Thoracic aorta (tissue), 2 donors: ENCODE measurements around the gene LAMP1. TPM values are rescaled to one million over a fixed set of nuclear protein-coding genes. Genes with fewer than 3 reads are reported as not detected.

Source experiments
- ATAC-seq: fragments of 150-250 bp; one replicate; pipeline ENCODE4 v1.8.0; 2017; ENCODE audit warnings: low read depth; ENCODE audit not compliant: insufficient number of reproducible peaks, low FRiP score
- DNase-seq: peaks from one replicate; pipeline ENCODE4 v3.0.0-alpha.2; 2020; ENCODE audit warnings: low spot score
- H3K27ac ChIP-seq, 2 donors: fragments of 200-600 bp; sonication (generic); 1 replicate in 1 of 2; 2 replicates in 1 of 2; pipeline ENCODE4 v1.5.1; 2016; ENCODE audit warnings: mild to moderate bottlenecking in 2 of 2, moderate library complexity in 2 of 2
- H3K27me3 ChIP-seq: fragments of 200-600 bp; sonication (generic); replicated peaks from 2 replicates; pipeline ENCODE4 v1.6.0; 2016; ENCODE audit warnings: mild to moderate bottlenecking; ENCODE audit not compliant: insufficient read depth
- H3K36me3 ChIP-seq: fragments of 200-600 bp; sonication (generic); one replicate; pipeline ENCODE4 v1.5.1; 2016
- H3K4me1 ChIP-seq, 2 donors: fragments of 200-600 bp; sonication (generic); 1 replicate in 1 of 2; 2 replicates in 1 of 2; pipeline versions ENCODE4 v1.5.1 to v1.6.0; 2016; ENCODE audit warnings: low read depth in 2 of 2, mild to moderate bottlenecking in 1 of 2; ENCODE audit not compliant: control insufficient read depth in 1 of 2
- H3K4me3 ChIP-seq: fragments of 200-600 bp; sonication (generic); 2 replicates; pipeline ENCODE4 v1.5.1; 2016; ENCODE audit warnings: mild to moderate bottlenecking
- H3K9me3 ChIP-seq: fragments of 200-600 bp; sonication (generic); 2 replicates; pipeline ENCODE4 v1.5.1; 2016
- total RNA-seq, 2 donors: library from RNA; depleted of rRNA; stranded (reverse); fragments of >200 nt; gene quantifications; one replicate each; pipeline versions ENCODE4 v1.1.0 to v1.2.3, GENCODE V29; 2016
- TF ChIP-seq, protein P1 (sequence below): fragments of 200-600 bp; sonication (generic); IDR thresholded peaks from one replicate; pipeline ENCODE4 v1.5.1; 2019; ENCODE audit warnings: antibody characterized with exemption

The LAMP1 gene
- total RNA-seq, 2 donors from 2014 or later = 145 to 210 TPM

DNA sequence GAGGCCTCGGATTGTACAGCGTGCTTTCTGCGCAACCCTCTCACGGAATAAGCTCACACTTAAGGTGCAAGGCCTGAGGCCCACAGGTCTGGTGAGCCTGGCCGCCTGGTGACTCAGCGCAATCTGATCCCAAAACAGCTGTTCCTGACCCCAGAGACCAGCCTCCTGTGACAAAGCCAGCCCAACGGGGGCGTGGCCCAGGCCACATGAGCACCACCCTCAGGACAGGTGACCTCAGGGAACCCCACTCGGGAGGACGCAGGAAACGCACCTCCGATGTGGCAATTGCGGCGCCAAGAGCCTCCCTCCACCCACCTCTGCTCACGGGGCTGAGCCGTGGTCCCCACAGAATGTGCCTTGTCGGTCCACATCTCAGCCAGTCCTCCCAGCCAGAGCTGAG, 40.5 kb downstream of the LAMP1 start:
- Histone ChIP-seq H3K27me3 (no peaks in the 10 kb centered on the region), H3K27ac (no peak overlapping the region), H3K4me1 (no peaks in the 10 kb centered on the region), H3K9me3 (no peaks in the 10 kb centered on the region), H3K36me3 (no peaks in the 10 kb centered on the region), H3K4me3 (no peak overlapping the region)
- TF ChIP-seq, protein P1, sequence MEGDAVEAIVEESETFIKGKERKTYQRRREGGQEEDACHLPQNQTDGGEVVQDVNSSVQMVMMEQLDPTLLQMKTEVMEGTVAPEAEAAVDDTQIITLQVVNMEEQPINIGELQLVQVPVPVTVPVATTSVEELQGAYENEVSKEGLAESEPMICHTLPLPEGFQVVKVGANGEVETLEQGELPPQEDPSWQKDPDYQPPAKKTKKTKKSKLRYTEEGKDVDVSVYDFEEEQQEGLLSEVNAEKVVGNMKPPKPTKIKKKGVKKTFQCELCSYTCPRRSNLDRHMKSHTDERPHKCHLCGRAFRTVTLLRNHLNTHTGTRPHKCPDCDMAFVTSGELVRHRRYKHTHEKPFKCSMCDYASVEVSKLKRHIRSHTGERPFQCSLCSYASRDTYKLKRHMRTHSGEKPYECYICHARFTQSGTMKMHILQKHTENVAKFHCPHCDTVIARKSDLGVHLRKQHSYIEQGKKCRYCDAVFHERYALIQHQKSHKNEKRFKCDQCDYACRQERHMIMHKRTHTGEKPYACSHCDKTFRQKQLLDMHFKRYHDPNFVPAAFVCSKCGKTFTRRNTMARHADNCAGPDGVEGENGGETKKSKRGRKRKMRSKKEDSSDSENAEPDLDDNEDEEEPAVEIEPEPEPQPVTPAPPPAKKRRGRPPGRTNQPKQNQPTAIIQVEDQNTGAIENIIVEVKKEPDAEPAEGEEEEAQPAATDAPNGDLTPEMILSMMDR = no peak
- DNase-seq (no peak), ATAC-seq (no peak)

GRCh38 chr13:113337976-113338375, 40.9 kb downstream of the LAMP1 start:
- no peak for DNase-seq
- no peak for ATAC-seq

DNA sequence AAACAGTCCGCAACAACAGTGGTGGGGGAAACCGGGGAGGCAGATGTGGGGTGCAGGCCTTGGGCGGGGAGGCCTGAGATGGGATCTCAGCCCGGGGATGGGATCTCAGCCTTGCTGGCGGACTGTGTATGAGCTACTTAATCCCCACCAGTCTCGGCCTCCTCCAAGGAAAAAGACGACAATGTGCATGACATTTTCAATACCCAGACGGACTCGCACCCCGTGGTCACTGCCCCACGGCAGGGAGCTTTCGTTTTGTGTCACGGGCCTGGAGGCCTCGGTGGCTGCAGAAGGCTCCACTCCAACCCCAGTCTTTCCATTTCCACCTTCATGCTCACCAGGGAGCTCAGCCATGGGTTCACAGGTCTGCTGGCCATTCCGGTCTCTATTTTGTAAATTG, 41.4 kb downstream of the LAMP1 start:
- Histone ChIP-seq H3K4me3 (no peak overlapping the region), H3K36me3 (no peaks in the 10 kb centered on the region), H3K27me3 (no peaks in the 10 kb centered on the region), H3K9me3 (no peaks in the 10 kb centered on the region), H3K27ac (no peak overlapping the region), H3K4me1 (no peaks in the 10 kb centered on the region)
- TF ChIP-seq, protein P1 = no peak
- no peak for ATAC-seq
- no peak for DNase-seq

More at GRCh38 chr13:113337976-113338375, 40.9 kb downstream of the LAMP1 start:
- H3K4me3 ChIP-seq = no peak overlapping the region
- no peak overlapping the region for H3K27ac ChIP-seq
- TF ChIP-seq, protein P1 = no peak
- no peaks in the 10 kb centered on the region for H3K9me3 ChIP-seq
- H3K36me3 ChIP-seq = no peaks in the 10 kb centered on the region
- H3K27me3 ChIP-seq = no peaks in the 10 kb centered on the region
- no peaks in the 10 kb centered on the region for H3K4me1 ChIP-seq

GRCh38 chr13:113342820-113343691, 46.0 kb downstream of the LAMP1 start:
- H3K4me1 ChIP-seq = no peaks in the 10 kb centered on the region
- H3K36me3 ChIP-seq = no peaks in the 10 kb centered on the region
- H3K9me3 ChIP-seq = no peaks in the 10 kb centered on the region
- no peak for DNase-seq
- H3K27ac ChIP-seq = no peak overlapping the region
- no peaks in the 10 kb centered on the region for H3K27me3 ChIP-seq
- no peak for ATAC-seq
- H3K4me3 ChIP-seq = no peak overlapping the region
- TF ChIP-seq, protein P1 = no peak

DNA sequence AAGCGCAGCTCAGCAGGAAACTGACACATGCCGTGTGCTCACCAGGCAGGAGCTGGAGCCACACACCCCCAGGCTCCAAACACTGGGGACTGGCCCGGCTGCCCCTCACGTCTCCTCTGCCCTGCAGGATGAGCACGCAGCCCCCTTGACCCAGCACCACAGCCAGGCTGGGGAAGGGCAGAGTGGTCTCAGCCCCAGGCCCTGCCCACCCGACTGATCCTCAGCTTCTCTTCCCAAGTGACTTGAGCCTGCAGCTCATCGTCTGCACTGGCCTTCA, 46.6 kb downstream of the LAMP1 start:
- no peak for DNase-seq
- no peak overlapping the region for H3K27ac ChIP-seq
- no peaks in the 10 kb centered on the region for H3K36me3 ChIP-seq
- TF ChIP-seq, protein P1 = no peak
- no peaks in the 10 kb centered on the region for H3K9me3 ChIP-seq
- H3K4me1 ChIP-seq = no peaks in the 10 kb centered on the region
- no peaks in the 10 kb centered on the region for H3K27me3 ChIP-seq
- no peak overlapping the region for H3K4me3 ChIP-seq
- ATAC-seq = no peak
